CD4-positive, alpha-beta T cell treated with Interleukin-15 for 1 hour (primary cell): ENCODE measurements around the gene VEGFB.

Experiments
- DNase-seq: peaks from one replicate; pipeline ENCODE4 v3.0.0-alpha.2; 2020

VEGFB gene

GRCh38 chr11:64284962-64285884 lies 50.8 kb downstream of the VEGFB start, which contains the start of gene GPR137:
Gene GPR137, plus strand, starts transcription at chr11:64285848. Its CDS starts 677 bp downstream, at chr11:64286525.
- peak; percentile 91 for DNase-seq

GRCh38 chr11:64285885-64286800 lies 51.8 kb downstream of the VEGFB start:
- DNase-seq, result no peak

- no peak for DNase-seq
These were observed 52.4 kb downstream of the VEGFB start for GRCh38 chr11:64286801-64287159.

- no peak for DNase-seq
These were observed 53.4 kb downstream of the VEGFB start for GRCh38 chr11:64287676-64288352.

- DNase-seq, result no peak
These were observed 54.0 kb downstream of the VEGFB start for GRCh38 chr11:64288353-64288750.
